Embryonic facial prominence (tissue), 1 donor: ENCODE measurements around the gene RPF1.
"Not testable (repeated sequence)": the region's sequence is repeated elsewhere in the genome, so short reads cannot be mapped to it uniquely, and the experiment has no call there.

Experiments
- DNase-seq: peaks from one replicate; pipeline ENCODE4 v3.0.0-alpha.2; 2016; ENCODE audit errors: extremely low spot score

The RPF1 gene

GRCh38 chr1:84492726-84493125, 13.7 kb downstream of the RPF1 start:
- DNase-seq = no peak

- no peak for DNase-seq
Measured at GRCh38 chr1:84493747-84494146, 14.7 kb downstream of the RPF1 start.

GRCh38 chr1:84496498-84496897, 17.4 kb downstream of the RPF1 start:
- no peak for DNase-seq

GRCh38 chr1:84497631-84498275, 18.7 kb downstream of the RPF1 start:
- DNase-seq = no peak

- no peak for DNase-seq
Measured at GRCh38 chr1:84502927-84503326, 23.9 kb downstream of the RPF1 start.

- DNase-seq = no peak
Measured at GRCh38 chr1:84504580-84505492, 25.8 kb downstream of the RPF1 start.

GRCh38 chr1:84505493-84506001, 26.5 kb downstream of the RPF1 start:
- peak; percentile 47 for DNase-seq

- DNase-seq = peak; percentile 93
Measured at GRCh38 chr1:84506002-84506728, 27.1 kb downstream of the RPF1 start, which contains the start of the genes GNG5 and SPATA1. Gene GNG5 (minus strand): TSS chr1:84506581. CDS start chr1:84506091, 490 bp downstream. Gene SPATA1 (plus strand): TSS chr1:84506386. CDS start chr1:84516360, 9,974 bp downstream.

GRCh38 chr1:84506729-84507453, 27.8 kb downstream of the RPF1 start:
- DNase-seq = no peak

- DNase-seq = not testable (repeated sequence)
Measured at GRCh38 chr1:84507887-84508286, 28.8 kb downstream of the RPF1 start.

- no peak for DNase-seq
Measured at GRCh38 chr1:84508510-84508909, 29.4 kb downstream of the RPF1 start.

GRCh38 chr1:84509029-84509428, 30.0 kb downstream of the RPF1 start:
- DNase-seq = no peak

- DNase-seq = no peak
Measured at GRCh38 chr1:84510165-84510564, 31.1 kb downstream of the RPF1 start.

- no peak for DNase-seq
Measured at GRCh38 chr1:84510668-84511067, 31.6 kb downstream of the RPF1 start.

- no peak for DNase-seq
Measured at GRCh38 chr1:84524590-84524989, 45.5 kb downstream of the RPF1 start.

- no peak for DNase-seq
Measured at GRCh38 chr1:84525779-84526178, 46.7 kb downstream of the RPF1 start.

- no peak for DNase-seq
Measured at GRCh38 chr1:84538599-84538998, 59.5 kb downstream of the RPF1 start.

GRCh38 chr1:84539972-84540371, 60.9 kb downstream of the RPF1 start:
- no peak for DNase-seq

GRCh38 chr1:84540759-84541158, 61.7 kb downstream of the RPF1 start:
- DNase-seq = no peak

GRCh38 chr1:84541679-84542078, 62.6 kb downstream of the RPF1 start:
- DNase-seq = no peak
